Neural cell (in vitro differentiated cells): ENCODE measurements around the gene FBN1.

ENCODE experiments used
- CTCF ChIP-seq: fragments of 450-650 bp; IDR thresholded peaks from 2 replicates; pipeline ENCODE4 v1.5.1; 2014; ENCODE audit warnings: antibody characterized with exemption, mild to moderate bottlenecking, moderate library complexity; ENCODE audit not compliant: poor library complexity, severe bottlenecking
- RAD21 ChIP-seq: fragments of 450-650 bp; conservative IDR thresholded peaks from 2 replicates; pipeline ENCODE4 v1.6.1; 2014; ENCODE audit warnings: antibody characterized with exemption, mild to moderate bottlenecking, moderate library complexity

DNA sequence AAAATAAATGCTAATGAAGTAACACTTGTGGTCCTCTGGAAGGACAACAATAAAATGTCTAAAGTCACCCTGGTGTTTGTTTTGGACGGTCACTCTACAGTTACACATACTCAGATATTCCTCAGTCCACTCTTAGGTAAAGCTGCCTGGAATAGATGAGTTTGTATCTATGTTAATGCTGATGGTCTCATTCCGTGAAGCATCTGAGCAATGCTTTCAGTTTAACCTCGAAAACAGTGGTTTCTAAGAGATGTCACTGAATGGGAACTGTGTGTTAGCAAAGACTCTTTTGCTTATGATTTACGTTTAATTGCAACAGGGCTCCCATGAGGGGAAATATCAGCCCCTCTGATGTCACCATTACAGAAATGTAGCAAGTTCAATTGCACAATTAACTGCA is 49.1 kb downstream of the FBN1 start:
- TF ChIP-seq CTCF (no peak), RAD21 (no peak)
